ENCODE measurements around the gene CDC42BPA. TPM values are rescaled to one million over a fixed set of nuclear protein-coding genes. Genes with fewer than 3 reads are reported as not detected.

Gene CDC42BPA
- total and polyA plus RNA-seq, 2 of the 13 experiments (the other 11 are each of a cell fraction or from before 2014, with no cell fraction given): 6.5 to 16.0 TPM

DNA sequence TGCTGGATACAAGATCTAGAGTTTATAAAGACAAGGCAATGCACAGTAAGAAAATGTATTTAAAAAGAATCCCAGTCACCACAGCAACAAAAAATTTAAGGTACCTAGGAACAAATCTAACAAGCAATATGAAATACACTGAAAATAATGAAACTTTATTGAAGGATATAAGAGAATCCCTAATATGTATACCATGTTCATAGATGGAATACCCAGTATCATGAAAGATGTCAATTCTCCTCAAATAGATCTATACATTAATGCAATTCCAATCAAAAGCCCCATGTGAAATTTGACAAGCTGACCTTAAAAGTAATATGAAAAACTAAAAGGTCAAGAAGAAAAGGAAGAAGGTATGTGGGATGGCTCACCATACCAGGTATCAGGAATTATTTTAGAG, 269.0 kb downstream of the CDC42BPA start (continued):
- TF ChIP-seq, protein P1, sequence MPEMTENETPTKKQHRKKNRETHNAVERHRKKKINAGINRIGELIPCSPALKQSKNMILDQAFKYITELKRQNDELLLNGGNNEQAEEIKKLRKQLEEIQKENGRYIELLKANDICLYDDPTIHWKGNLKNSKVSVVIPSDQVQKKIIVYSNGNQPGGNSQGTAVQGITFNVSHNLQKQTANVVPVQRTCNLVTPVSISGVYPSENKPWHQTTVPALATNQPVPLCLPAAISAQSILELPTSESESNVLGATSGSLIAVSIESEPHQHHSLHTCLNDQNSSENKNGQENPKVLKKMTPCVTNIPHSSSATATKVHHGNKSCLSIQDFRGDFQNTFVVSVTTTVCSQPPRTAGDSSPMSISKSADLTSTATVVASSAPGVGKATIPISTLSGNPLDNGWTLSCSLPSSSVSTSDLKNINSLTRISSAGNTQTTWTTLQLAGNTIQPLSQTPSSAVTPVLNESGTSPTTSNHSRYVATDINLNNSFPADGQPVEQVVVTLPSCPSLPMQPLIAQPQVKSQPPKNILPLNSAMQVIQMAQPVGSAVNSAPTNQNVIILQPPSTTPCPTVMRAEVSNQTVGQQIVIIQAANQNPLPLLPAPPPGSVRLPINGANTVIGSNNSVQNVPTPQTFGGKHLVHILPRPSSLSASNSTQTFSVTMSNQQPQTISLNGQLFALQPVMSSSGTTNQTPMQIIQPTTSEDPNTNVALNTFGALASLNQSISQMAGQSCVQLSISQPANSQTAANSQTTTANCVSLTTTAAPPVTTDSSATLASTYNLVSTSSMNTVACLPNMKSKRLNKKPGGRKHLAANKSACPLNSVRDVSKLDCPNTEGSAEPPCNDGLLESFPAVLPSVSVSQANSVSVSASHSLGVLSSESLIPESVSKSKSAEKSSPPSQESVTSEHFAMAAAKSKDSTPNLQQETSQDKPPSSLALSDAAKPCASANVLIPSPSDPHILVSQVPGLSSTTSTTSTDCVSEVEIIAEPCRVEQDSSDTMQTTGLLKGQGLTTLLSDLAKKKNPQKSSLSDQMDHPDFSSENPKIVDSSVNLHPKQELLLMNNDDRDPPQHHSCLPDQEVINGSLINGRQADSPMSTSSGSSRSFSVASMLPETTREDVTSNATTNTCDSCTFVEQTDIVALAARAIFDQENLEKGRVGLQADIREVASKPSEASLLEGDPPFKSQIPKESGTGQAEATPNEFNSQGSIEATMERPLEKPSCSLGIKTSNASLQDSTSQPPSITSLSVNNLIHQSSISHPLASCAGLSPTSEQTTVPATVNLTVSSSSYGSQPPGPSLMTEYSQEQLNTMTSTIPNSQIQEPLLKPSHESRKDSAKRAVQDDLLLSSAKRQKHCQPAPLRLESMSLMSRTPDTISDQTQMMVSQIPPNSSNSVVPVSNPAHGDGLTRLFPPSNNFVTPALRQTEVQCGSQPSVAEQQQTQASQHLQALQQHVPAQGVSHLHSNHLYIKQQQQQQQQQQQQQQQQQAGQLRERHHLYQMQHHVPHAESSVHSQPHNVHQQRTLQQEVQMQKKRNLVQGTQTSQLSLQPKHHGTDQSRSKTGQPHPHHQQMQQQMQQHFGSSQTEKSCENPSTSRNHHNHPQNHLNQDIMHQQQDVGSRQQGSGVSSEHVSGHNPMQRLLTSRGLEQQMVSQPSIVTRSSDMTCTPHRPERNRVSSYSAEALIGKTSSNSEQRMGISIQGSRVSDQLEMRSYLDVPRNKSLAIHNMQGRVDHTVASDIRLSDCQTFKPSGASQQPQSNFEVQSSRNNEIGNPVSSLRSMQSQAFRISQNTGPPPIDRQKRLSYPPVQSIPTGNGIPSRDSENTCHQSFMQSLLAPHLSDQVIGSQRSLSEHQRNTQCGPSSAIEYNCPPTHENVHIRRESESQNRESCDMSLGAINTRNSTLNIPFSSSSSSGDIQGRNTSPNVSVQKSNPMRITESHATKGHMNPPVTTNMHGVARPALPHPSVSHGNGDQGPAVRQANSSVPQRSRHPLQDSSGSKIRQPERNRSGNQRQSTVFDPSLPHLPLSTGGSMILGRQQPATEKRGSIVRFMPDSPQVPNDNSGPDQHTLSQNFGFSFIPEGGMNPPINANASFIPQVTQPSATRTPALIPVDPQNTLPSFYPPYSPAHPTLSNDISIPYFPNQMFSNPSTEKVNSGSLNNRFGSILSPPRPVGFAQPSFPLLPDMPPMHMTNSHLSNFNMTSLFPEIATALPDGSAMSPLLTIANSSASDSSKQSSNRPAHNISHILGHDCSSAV (CRISPR knock-in tag; IDR thresholded peaks at IDR 0.05; ENCODE audit: borderline replicate concordance): no peak
- TF ChIP-seq NBN (conservative IDR thresholded peaks at IDR 0.05): no peak
- no peak for TF ChIP-seq ZC3H13 (CRISPR knock-in tag; IDR thresholded peaks at IDR 0.05)
- no peak for TF ChIP-seq RXRB (CRISPR knock-in tag; IDR thresholded peaks at IDR 0.05; ENCODE audit: borderline replicate concordance)
- no peak for TF ChIP-seq ZBTB20 (CRISPR knock-in tag; IDR thresholded peaks at IDR 0.05; ENCODE audit: borderline replicate concordance, low read depth)

DNA sequence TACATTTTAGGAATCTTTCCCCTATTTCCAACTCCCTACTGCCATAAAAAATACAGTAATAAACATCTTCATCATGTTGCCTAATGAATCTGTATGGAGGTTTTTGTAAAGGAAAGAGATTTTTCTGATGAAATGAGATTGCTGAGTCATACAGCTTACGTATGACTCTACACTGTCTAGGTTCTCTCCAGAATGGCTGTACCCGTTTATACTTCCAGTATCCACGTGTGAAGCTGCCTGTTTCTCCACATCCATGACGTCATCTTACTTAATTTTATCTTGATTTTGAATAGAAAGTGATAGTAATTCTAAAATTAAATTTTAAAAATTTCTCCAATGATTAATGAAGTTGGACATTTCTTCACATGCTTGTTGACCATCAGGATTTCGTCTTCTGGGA, 274.5 kb downstream of the CDC42BPA start:
- H3K27me3 ChIP-seq (ENCODE audit: control insufficient read depth in 1 of 2, insufficient read depth in 2 of 2, low read length in 2 of 2): no peaks in the 10 kb centered on the region
- H3K9me3 ChIP-seq (ENCODE audit: low read length): no peaks in the 10 kb centered on the region
- BruUV-seq (replicated peaks): no TSS peak
- TF ChIP-seq TAF1 (CRISPR knock-in tag; IDR thresholded peaks at IDR 0.05): no peak
- TF ChIP-seq ATF7 (IDR thresholded peaks at IDR 0.05): 0 out of 2 replicates have a peak, but pooled peaks have one; percentile 15
- TF ChIP-seq ATF7 (CRISPR knock-in tag; IDR thresholded peaks at IDR 0.05): no peak
- TF ChIP-seq NFE2 (CRISPR knock-in tag; IDR thresholded peaks at IDR 0.05): 0 out of 2 replicates have a peak, but pooled peaks have one; percentile 20
- TF ChIP-seq NFE2L2 (IDR thresholded peaks at IDR 0.05; ENCODE audit: low read length): peak; percentile 29; the same call in 1 of the 2 replicates
- H4K20me1 ChIP-seq (ENCODE audit: insufficient read depth, low read length): no peaks in the 10 kb centered on the region
- H3K9ac ChIP-seq (ENCODE audit: insufficient read depth, low read depth, low read length): no peak overlapping the region
- DNase-seq (ENCODE audit: low spot score): no peak
- POLR2A ChIA-PET: no interaction called here
- no peak overlapping the region for H3K27ac ChIP-seq (ENCODE audit: extremely low read length, insufficient read depth, low read length)
- no peak for FAIRE-seq
- no peak overlapping the region for H2AFZ ChIP-seq (ENCODE audit: low read length)
- H3K36me3 ChIP-seq (replicated peaks in 1 of 2; ENCODE audit: control insufficient read depth in 1 of 2, insufficient read depth in 2 of 2, low read length in 2 of 2): no peaks in the 10 kb centered on the region
- no peaks in the 10 kb centered on the region for H3K4me1 ChIP-seq (ENCODE audit: insufficient read depth, low read length)
- intact Hi-C loops (cut with micrococcal nuclease; ENCODE audit: unreplicated experiment): no loop called here
- WGBS (ENCODE audit: low lambda C conversion rate): 96% methylated on average over 5 of the region's 5 CpGs
- H3K4me2 ChIP-seq (ENCODE audit: low read depth, low read length): no peak overlapping the region
- no peak overlapping the region for H3K4me3 ChIP-seq (replicated peaks in 1 of 3; ENCODE audit: insufficient read depth in 1 of 3, low read depth in 2 of 3, low read length in 3 of 3)
- CTCF ChIA-PET (ENCODE audit: low intra/inter-chr PET ratio, low total read pairs): no interaction called here
- in situ Hi-C loops (cut with HindIII; ENCODE audit: extremely low pct_ligation_motif_present, low pct_unique_long_range_greater_than_20kb): no loop called here
- ATAC-seq: no peak
- H3K79me2 ChIP-seq (ENCODE audit: insufficient read depth, low read length): no peaks in the 10 kb centered on the region
